Panc1 (cell line): Measurements from ENCODE around the gene LSG1. TPM values are rescaled to one million over a fixed set of nuclear protein-coding genes. Genes with fewer than 3 reads are reported as not detected.

Source experiments
- ATAC-seq: fragments of 200-7000 bp; cut with Tn5 transposase; 2 replicates; pipeline ENCODE4 v1.9.1; 2020; ENCODE audit warnings: mild to moderate bottlenecking, moderate library complexity
- BruUV-seq: library from RNA; stranded (reverse); fragments of 400-500 nt; replicated peaks from 2 replicates; lab custom pipeline; 2021; lab: Mats Ljungman, UMichigan
- CTCF ChIA-PET: fragments of 300-600 bp; sonication (Branson Sonifier 250); formaldehyde crosslinking; loops from one replicate; lab custom pipeline; 2022; ENCODE audit warnings: antibody characterized with exemption; lab: Charles Lee
- POLR2A ChIA-PET: fragments of 300-600 bp; sonication (Branson Sonifier 250); formaldehyde crosslinking; loops from one replicate; lab custom pipeline; 2022; ENCODE audit warnings: antibody characterized with exemption; lab: Charles Lee
- DNase-seq: peaks from one replicate; pipeline ENCODE4 v3.0.0-alpha.2; 2010; ENCODE audit warnings: low read depth, low spot score
- H3K27ac ChIP-seq: 2 replicates; pipeline ENCODE4 v1.5.1; 2011; ENCODE audit warnings: mild to moderate bottlenecking, low read length, inconsistent platforms
- H3K27me3 ChIP-seq: fragments of 200-500 bp; sonication (Bioruptor generic); 2 replicates; pipeline ENCODE4 v1.6.0; 2014; ENCODE audit warnings: low read length, inconsistent platforms; ENCODE audit not compliant: control insufficient read depth, insufficient read depth
- H3K36me3 ChIP-seq: fragments of 200-500 bp; sonication (Bioruptor generic); 2 replicates; pipeline ENCODE4 v1.5.1; 2014; ENCODE audit warnings: inconsistent platforms, mild to moderate bottlenecking, low read length, moderate library complexity; ENCODE audit not compliant: control insufficient read depth, insufficient read depth
- H3K4me1 ChIP-seq: 2 replicates; pipeline ENCODE4 v1.5.1; 2011; ENCODE audit warnings: inconsistent platforms, mild to moderate bottlenecking, low read length, moderate library complexity; ENCODE audit not compliant: control insufficient read depth, insufficient read depth
- H3K4me3 ChIP-seq, 2 experiments: 2 replicates each; pipeline ENCODE4 v1.5.1; 2011 to 2012; ENCODE audit warnings: low read depth in 2 of 2, low read length in 2 of 2, mild to moderate bottlenecking in 2 of 2, inconsistent platforms in 1 of 2, moderate library complexity in 1 of 2
- H3K9me3 ChIP-seq: fragments of 200-500 bp; sonication (Bioruptor generic); 2 replicates; pipeline ENCODE4 v1.5.1; 2014; ENCODE audit warnings: low read depth, mild to moderate bottlenecking, inconsistent platforms, low read length, moderate library complexity; ENCODE audit not compliant: control insufficient read depth, insufficient read depth
- SIN3A ChIP-seq: IDR thresholded peaks from 2 replicates; pipeline ENCODE4 v1.6.1; 2012; ENCODE audit warnings: low read depth, mild to moderate bottlenecking, low read length, moderate library complexity, borderline replicate concordance; ENCODE audit not compliant: insufficient read depth
- TCF7L2 ChIP-seq: IDR thresholded peaks from 2 replicates; pipeline ENCODE4 v1.6.1; 2011; ENCODE audit warnings: mild to moderate bottlenecking, low read depth, low read length, inconsistent platforms
- in situ Hi-C: cut with HindIII; loops from 2 replicates; pipeline ENCODE4 v1.10.0; 2016; ENCODE audit warnings: low sequenced_read_pairs, low pct_unique_long_range_greater_than_20kb
- intact Hi-C: fragments of 100-400 bp; cut with micrococcal nuclease; formaldehyde crosslinking; loops from one replicate; pipeline ENCODE4 v1.10.0; 2022; ENCODE audit not compliant: unreplicated experiment
- total RNA-seq: library from RNA; stranded (reverse); gene quantifications from one replicate; pipeline ENCODE4 v1.2.1, GENCODE V29; 2021; ENCODE audit not compliant: unreplicated experiment
- TF ChIP-seq, protein P1 (sequence below), 2 experiments: IDR thresholded peaks; 2 replicates each; pipeline ENCODE4 v1.6.1; 2011 to 2012; ENCODE audit warnings: low read depth in 2 of 2, control low read depth in 1 of 2, low read length in 1 of 2, mild to moderate bottlenecking in 1 of 2, moderate library complexity in 1 of 2; ENCODE audit not compliant: insufficient read depth in 1 of 2
- TF ChIP-seq, protein P2 (sequence below): fragments of 450-650 bp; IDR thresholded peaks from 2 replicates; pipeline ENCODE4 v1.5.1; 2017; ENCODE audit warnings: mild to moderate bottlenecking

LSG1 gene
- total RNA-seq, 1 experiment from 2014 or later, result 72.9 TPM

DNA sequence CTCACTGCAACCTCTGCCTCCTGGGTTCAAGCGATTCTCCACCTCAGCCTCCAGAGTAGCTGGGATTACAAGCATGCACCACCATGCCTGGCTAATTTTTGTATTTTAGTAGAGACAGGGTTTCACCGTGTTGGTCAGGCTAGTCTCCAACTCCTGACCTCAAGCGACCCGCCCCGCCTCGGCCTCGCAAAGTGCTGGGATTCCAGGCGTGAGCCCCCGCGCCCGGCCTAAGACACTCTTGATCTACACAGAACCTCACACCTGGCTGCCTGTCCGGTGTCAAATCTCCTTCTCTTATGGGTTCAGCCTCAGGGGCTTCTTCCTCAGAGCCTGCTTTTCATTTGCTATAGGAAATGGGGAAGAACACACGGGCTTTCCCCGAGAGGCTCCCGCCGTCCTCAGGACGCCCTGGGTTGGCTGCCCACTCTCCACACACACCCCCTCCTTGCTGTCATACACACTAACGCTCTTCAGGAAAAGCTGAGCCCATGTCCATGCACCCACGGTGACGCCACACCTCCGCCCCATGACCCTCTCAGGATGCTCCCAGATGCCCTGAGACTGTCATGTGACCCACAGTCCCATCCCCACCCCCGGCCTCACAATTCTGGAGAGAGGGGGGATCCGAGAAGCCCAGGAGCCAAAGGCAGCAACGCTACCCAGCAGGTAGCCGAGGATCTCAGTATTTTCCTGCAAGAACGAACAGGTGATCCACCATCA lies 49.2 kb downstream of the LSG1 start:
- BruUV-seq, result no TSS peak
- Histone ChIP-seq H3K4me3 (no peak overlapping the region), H3K27me3 (no peaks in the 10 kb centered on the region), H3K9me3 (no peaks in the 10 kb centered on the region), H3K27ac (no peak overlapping the region), H3K4me1 (peaks cover 7% of the 10 kb centered on the region), H3K36me3 (no peaks in the 10 kb centered on the region; the same call in 1 of the 2 replicates)
- ATAC-seq (no peak), DNase-seq (no peak)
- TF ChIP-seq TCF7L2, result no peak
- TF ChIP-seq, protein P1, sequence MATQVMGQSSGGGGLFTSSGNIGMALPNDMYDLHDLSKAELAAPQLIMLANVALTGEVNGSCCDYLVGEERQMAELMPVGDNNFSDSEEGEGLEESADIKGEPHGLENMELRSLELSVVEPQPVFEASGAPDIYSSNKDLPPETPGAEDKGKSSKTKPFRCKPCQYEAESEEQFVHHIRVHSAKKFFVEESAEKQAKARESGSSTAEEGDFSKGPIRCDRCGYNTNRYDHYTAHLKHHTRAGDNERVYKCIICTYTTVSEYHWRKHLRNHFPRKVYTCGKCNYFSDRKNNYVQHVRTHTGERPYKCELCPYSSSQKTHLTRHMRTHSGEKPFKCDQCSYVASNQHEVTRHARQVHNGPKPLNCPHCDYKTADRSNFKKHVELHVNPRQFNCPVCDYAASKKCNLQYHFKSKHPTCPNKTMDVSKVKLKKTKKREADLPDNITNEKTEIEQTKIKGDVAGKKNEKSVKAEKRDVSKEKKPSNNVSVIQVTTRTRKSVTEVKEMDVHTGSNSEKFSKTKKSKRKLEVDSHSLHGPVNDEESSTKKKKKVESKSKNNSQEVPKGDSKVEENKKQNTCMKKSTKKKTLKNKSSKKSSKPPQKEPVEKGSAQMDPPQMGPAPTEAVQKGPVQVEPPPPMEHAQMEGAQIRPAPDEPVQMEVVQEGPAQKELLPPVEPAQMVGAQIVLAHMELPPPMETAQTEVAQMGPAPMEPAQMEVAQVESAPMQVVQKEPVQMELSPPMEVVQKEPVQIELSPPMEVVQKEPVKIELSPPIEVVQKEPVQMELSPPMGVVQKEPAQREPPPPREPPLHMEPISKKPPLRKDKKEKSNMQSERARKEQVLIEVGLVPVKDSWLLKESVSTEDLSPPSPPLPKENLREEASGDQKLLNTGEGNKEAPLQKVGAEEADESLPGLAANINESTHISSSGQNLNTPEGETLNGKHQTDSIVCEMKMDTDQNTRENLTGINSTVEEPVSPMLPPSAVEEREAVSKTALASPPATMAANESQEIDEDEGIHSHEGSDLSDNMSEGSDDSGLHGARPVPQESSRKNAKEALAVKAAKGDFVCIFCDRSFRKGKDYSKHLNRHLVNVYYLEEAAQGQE (IDR thresholded peaks at IDR 0.05; ENCODE audit: insufficient read depth in 1 of 2, low read depth in 2 of 2, low read length in 1 of 2), result no peak
- TF ChIP-seq SIN3A, result no peak
- TF ChIP-seq, protein P2, sequence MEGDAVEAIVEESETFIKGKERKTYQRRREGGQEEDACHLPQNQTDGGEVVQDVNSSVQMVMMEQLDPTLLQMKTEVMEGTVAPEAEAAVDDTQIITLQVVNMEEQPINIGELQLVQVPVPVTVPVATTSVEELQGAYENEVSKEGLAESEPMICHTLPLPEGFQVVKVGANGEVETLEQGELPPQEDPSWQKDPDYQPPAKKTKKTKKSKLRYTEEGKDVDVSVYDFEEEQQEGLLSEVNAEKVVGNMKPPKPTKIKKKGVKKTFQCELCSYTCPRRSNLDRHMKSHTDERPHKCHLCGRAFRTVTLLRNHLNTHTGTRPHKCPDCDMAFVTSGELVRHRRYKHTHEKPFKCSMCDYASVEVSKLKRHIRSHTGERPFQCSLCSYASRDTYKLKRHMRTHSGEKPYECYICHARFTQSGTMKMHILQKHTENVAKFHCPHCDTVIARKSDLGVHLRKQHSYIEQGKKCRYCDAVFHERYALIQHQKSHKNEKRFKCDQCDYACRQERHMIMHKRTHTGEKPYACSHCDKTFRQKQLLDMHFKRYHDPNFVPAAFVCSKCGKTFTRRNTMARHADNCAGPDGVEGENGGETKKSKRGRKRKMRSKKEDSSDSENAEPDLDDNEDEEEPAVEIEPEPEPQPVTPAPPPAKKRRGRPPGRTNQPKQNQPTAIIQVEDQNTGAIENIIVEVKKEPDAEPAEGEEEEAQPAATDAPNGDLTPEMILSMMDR, result no peak
- in situ Hi-C loops, result no loop called here
- CTCF ChIA-PET, result no interaction called here
- intact Hi-C loops, result no loop called here
- POLR2A ChIA-PET, result interaction anchor here (0.6 kb wide), 1 partner anchor 84 kb away, joined by 4 read pairs; no protein-coding TSS in a partner anchor

DNA sequence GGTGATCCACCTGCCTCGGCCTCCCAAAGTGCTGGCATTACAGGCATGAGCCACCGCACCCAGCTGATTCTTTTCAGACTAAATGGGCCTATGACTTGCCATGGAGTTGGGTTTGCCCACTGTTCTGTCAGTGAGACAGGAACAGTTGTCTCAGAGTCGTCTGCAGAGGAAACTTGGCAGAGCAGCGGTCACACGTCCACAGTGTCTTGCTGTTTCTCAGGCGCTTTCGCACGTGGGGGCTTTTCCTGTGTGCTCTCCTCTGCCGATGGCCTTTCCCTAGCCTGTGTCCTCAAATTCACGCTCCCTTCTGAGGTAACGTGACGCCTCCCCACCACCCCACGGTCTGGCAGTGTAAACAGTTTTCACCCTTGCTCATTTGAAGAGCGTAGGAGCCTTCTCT lies 50.0 kb downstream of the LSG1 start:
- DNase-seq (no peak), ATAC-seq (no peak)
- Histone ChIP-seq H3K4me1 (peaks cover 7% of the 10 kb centered on the region), H3K4me3 (no peak overlapping the region), H3K9me3 (no peaks in the 10 kb centered on the region), H3K36me3 (no peaks in the 10 kb centered on the region; the same call in 1 of the 2 replicates), H3K27ac (no peak overlapping the region), H3K27me3 (no peaks in the 10 kb centered on the region)
- ChIA-PET CTCF (no interaction called here), POLR2A (interaction anchor here (0.6 kb wide), 1 partner anchor 84 kb away, joined by 4 read pairs; no protein-coding TSS in a partner anchor)
- BruUV-seq, result TSS peak; percentile 65
- in situ Hi-C loops (no loop called here), intact Hi-C loops (no loop called here)
- TF ChIP-seq, protein P1 (IDR thresholded peaks at IDR 0.05; ENCODE audit: insufficient read depth in 1 of 2, low read depth in 2 of 2, low read length in 1 of 2), result no peak
- no peak for TF ChIP-seq TCF7L2
- TF ChIP-seq, protein P2, result no peak
- no peak for TF ChIP-seq SIN3A
